T-cell (primary cell): ENCODE results near the gene KRTAP5-3. TPM values are rescaled to one million over a fixed set of nuclear protein-coding genes. Genes with fewer than 3 reads are reported as not detected.
A peak's percentile ranks its signal among the peaks of the same experiment; 100 is the strongest.
"Not testable (repeated sequence)": the region's sequence is repeated elsewhere in the genome, so short reads cannot be mapped to it uniquely, and the experiment has no call there.

Experiments used
- ATAC-seq, 4 experiments: fragments of 200-7000 bp in 3 of 4; fragments of 150-1000 bp in 1 of 4; cut with Tn5 transposase; replicated peaks in 1 of 4; 1 replicate in 3 of 4; 2 replicates in 1 of 4; pipeline ENCODE4 v1.10.0; 2021; ENCODE audit warnings: moderate library complexity in 3 of 4, mild to moderate bottlenecking in 2 of 4, moderate number of reproducible peaks in 1 of 4
- CTCF ChIA-PET, 2 donors: fragments of 300-600 bp; sonication (Branson Sonifier 250); formaldehyde crosslinking; loops; one replicate each; lab custom pipeline; 2022; ENCODE audit warnings: antibody characterized with exemption in 2 of 2; lab: Charles Lee
- POLR2A ChIA-PET, 2 donors: fragments of 300-600 bp; sonication (Branson Sonifier 250); formaldehyde crosslinking; loops; one replicate each; lab custom pipeline; 2022; ENCODE audit warnings: antibody characterized with exemption in 2 of 2; lab: Charles Lee
- DNase-seq, 35 experiments: peaks; one replicate each; pipeline versions ENCODE4 v3.0.0 to v3.0.0-alpha.2; 2013 to 2023
- H3K27ac ChIP-seq: one replicate; pipeline ENCODE4 v1.5.1; 2013; ENCODE audit warnings: low read length
- H3K27me3 ChIP-seq, 2 experiments: replicated peaks in 1 of 2; 1 replicate in 1 of 2; 2 replicates in 1 of 2; pipeline versions ENCODE4 v1.6.1 to v1.7.0; 2013; ENCODE audit warnings: low read length in 1 of 2, mixed read lengths in 1 of 2; ENCODE audit not compliant: control insufficient read depth in 2 of 2, insufficient read depth in 2 of 2; ENCODE audit errors: extremely low read depth in 1 of 2
- H3K36me3 ChIP-seq, 2 donors: 1 replicate in 1 of 2; 2 replicates in 1 of 2; pipeline versions ENCODE4 v1.6.1 to v1.7.0; 2013; ENCODE audit warnings: low read length in 1 of 2; ENCODE audit not compliant: control insufficient read depth in 2 of 2, insufficient read depth in 1 of 2; ENCODE audit errors: extremely low read depth in 1 of 2
- H3K4me1 ChIP-seq, 2 experiments: 1 replicate in 1 of 2; 2 replicates in 1 of 2; pipeline versions ENCODE4 v1.6.1 to v1.7.0; 2013; ENCODE audit warnings: low read length in 2 of 2, mixed read lengths in 1 of 2; ENCODE audit not compliant: insufficient read depth in 2 of 2, control insufficient read depth in 1 of 2; ENCODE audit errors: extremely low read depth in 1 of 2
- H3K4me3 ChIP-seq, 2 donors: 1 replicate in 1 of 2; 2 replicates in 1 of 2; pipeline versions ENCODE4 v1.5.1 to v1.7.0; 2013; ENCODE audit warnings: mild to moderate bottlenecking in 2 of 2, low read length in 1 of 2, moderate library complexity in 1 of 2; ENCODE audit not compliant: control insufficient read depth in 1 of 2; ENCODE audit errors: extremely low read depth in 1 of 2
- H3K9me3 ChIP-seq: 2 replicates; pipeline ENCODE4 v1.7.0; 2013
- H3K27ac Mint-ChIP-seq, 2 donors: one replicate each; pipeline ENCODE4 v1.8.0; 2020 to 2021; ENCODE audit warnings: mild to moderate bottlenecking in 2 of 2, mixed read lengths in 2 of 2
- H3K27me3 Mint-ChIP-seq, 2 donors: one replicate each; pipeline ENCODE4 v1.8.0; 2021 to 2022; ENCODE audit warnings: mixed read lengths in 2 of 2
- H3K36me3 Mint-ChIP-seq: one replicate; pipeline ENCODE4 v1.8.0; 2021; ENCODE audit warnings: mixed read lengths
- H3K4me1 Mint-ChIP-seq, 3 donors: one replicate each; pipeline ENCODE4 v1.8.0; 2020 to 2022; ENCODE audit warnings: mixed read lengths in 3 of 3, mild to moderate bottlenecking in 1 of 3
- H3K4me3 Mint-ChIP-seq, 3 donors: one replicate each; pipeline ENCODE4 v1.8.0; 2020 to 2022; ENCODE audit warnings: mild to moderate bottlenecking in 3 of 3, mixed read lengths in 3 of 3, moderate library complexity in 3 of 3
- H3K9me3 Mint-ChIP-seq, 3 donors: one replicate each; pipeline ENCODE4 v1.8.0; 2020 to 2022; ENCODE audit warnings: mixed read lengths in 3 of 3
- WGBS: methylation state at CpG from one replicate; pipeline ENCODE4 v1.1.5; 2013; ENCODE audit warnings: missing lambda C conversion rate; ENCODE audit not compliant: insufficient coverage; 5-methylcytosine and 5-hydroxymethylcytosine counted together
- total RNA-seq, 35 experiments: library from RNA in 6 of 35; stranded (reverse) in 6 of 35; fragments of 120-200 nt in 1 of 35; gene quantifications; one replicate each; pipeline versions ENCODE4 v1.2.1 to v1.2.4 and lab custom pipeline; 2013 to 2026

KRTAP5-3 gene
- total RNA-seq, 5 donors from 2014 or later (not counting 1 experiment from before 2014, with no cell fraction given): not detected

- H3K4me3 Mint-ChIP-seq, POLR2A ChIA-PET, H3K9me3 Mint-ChIP-seq, DNase-seq, ATAC-seq, H3K9me3 ChIP-seq, H3K36me3 Mint-ChIP-seq, H3K27ac ChIP-seq, H3K4me3 ChIP-seq, H3K36me3 ChIP-seq: not testable (repeated sequence)
- 20% methylated on average over 1 of the region's 3 CpGs for WGBS
- peaks cover 0 to 11% of the 10 kb centered on the region in 2 experiments for H3K4me1 ChIP-seq
- Mint-ChIP-seq H3K27me3 (peaks cover 22 to 40% of the 10 kb centered on the region in 2 donors), H3K27ac (peak overlapping the region in 1 of 2 donors; percentile 29), H3K4me1 (peaks cover 6 to 19% (median 12%) of the 10 kb centered on the region in 3 donors)
- CTCF ChIA-PET: interaction anchor here in 1 of 2 donors (1.0 kb wide), 1 partner anchor 55 kb away, joined by 3 read pairs; no protein-coding TSS in a partner anchor
- peaks cover 2 to 44% of the 10 kb centered on the region in 2 experiments for H3K27me3 ChIP-seq
These were observed 6.6 kb downstream of the KRTAP5-3 start for GRCh38 chr11:1601663-1602062.

DNA sequence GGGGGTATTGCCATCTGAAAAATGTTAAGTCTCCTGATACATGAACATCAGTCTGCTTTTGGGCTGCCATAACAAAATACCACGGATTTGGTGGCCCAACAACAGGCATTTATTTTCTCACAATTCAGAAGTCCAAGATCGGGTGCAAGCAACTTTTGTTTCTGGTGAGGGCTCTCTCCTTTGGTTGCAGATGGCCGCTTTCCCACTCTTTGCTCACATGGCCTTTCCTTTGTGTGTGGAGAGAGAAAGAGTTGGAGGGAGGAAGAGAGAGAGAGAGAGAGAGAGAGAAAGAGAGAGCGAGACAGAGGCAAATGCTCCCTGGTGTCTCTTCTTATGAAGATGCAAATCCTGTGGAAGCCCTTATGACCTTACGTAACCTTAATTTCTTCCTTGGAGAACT, 7.6 kb downstream of the KRTAP5-3 start:
- Mint-ChIP-seq H3K27ac (no peak overlapping the region), H3K36me3 (peaks cover 4% of the 10 kb centered on the region), H3K9me3 (no peaks in the 10 kb centered on the region), H3K4me1 (peaks cover 4 to 13% (median 13%) of the 10 kb centered on the region in 3 donors), H3K4me3 (no peak overlapping the region), H3K27me3 (peaks cover 21 to 40% of the 10 kb centered on the region in 2 donors)
- H3K27me3 ChIP-seq: peaks cover 2 to 40% of the 10 kb centered on the region in 2 experiments
- H3K4me1 ChIP-seq: peaks cover 0 to 3% of the 10 kb centered on the region in 2 experiments
- ChIA-PET POLR2A (interaction anchor here in 1 of 2 donors (0.7 kb wide), 1 partner anchor 9 kb away, joined by 3 read pairs; no protein-coding TSS in a partner anchor), CTCF (no interaction called here)
- DNase-seq (no peak), ATAC-seq (no peak)
- no peak overlapping the region for H3K27ac ChIP-seq
- no peak overlapping the region for H3K4me3 ChIP-seq
- no peaks in the 10 kb centered on the region for H3K36me3 ChIP-seq
- 48% methylated on average over 2 of the region's 5 CpGs for WGBS
- H3K9me3 ChIP-seq: no peaks in the 10 kb centered on the region

DNA sequence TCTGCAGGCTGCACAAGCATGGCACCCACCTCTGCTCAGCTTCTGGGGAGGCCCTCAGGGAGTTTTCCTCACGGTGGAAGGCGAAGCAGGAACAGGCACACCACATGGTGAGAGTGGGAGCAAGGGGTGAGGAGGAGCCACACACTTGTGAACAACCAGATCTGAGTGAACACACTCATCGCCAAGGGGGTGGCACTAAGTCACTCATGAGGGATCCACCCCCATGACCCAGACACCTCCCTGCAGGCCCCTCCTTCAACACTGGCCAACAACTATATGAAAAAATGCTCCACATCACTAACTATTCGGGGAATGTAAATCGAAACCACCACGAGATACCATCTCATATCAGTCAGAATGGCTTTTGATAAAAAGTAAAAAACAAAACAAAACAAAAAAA, 9.4 kb downstream of the KRTAP5-3 start:
- H3K9me3 Mint-ChIP-seq: no peaks in the 10 kb centered on the region
- peaks cover 4% of the 10 kb centered on the region for H3K36me3 Mint-ChIP-seq
- peak in 1 of 35 experiments; percentile 9 for DNase-seq
- CTCF ChIA-PET: no interaction called here
- no peaks in the 10 kb centered on the region for H3K9me3 ChIP-seq
- ATAC-seq: peak in 1 of 4 experiments; percentile 57
- H3K27me3 Mint-ChIP-seq: peaks cover 25 to 46% of the 10 kb centered on the region in 2 donors
- peak overlapping the region; percentile 4 to 51 for H3K27ac Mint-ChIP-seq
- peaks cover 0 to 4% of the 10 kb centered on the region in 2 experiments for H3K4me1 ChIP-seq
- H3K4me3 Mint-ChIP-seq: no peak overlapping the region
- peaks cover 4 to 32% of the 10 kb centered on the region in 2 experiments for H3K27me3 ChIP-seq
- no peaks in the 10 kb centered on the region for H3K36me3 ChIP-seq
- no peak overlapping the region for H3K4me3 ChIP-seq
- POLR2A ChIA-PET: no interaction called here
- no peak overlapping the region for H3K27ac ChIP-seq
- WGBS: 50% methylated on average over 1 of the region's 6 CpGs
- peaks cover 8 to 22% (median 19%) of the 10 kb centered on the region in 3 donors for H3K4me1 Mint-ChIP-seq

GRCh38 chr11:1598406-1598805, 9.9 kb downstream of the KRTAP5-3 start:
- peaks cover 24 to 44% of the 10 kb centered on the region in 2 donors for H3K27me3 Mint-ChIP-seq
- ATAC-seq, H3K9me3 Mint-ChIP-seq, DNase-seq, H3K27ac Mint-ChIP-seq, POLR2A ChIA-PET, H3K4me3 ChIP-seq, H3K4me3 Mint-ChIP-seq, H3K36me3 ChIP-seq, H3K27ac ChIP-seq, H3K36me3 Mint-ChIP-seq, H3K4me1 ChIP-seq, H3K9me3 ChIP-seq, CTCF ChIA-PET: not testable (repeated sequence)
- peaks cover 8 to 22% (median 19%) of the 10 kb centered on the region in 3 donors for H3K4me1 Mint-ChIP-seq
- H3K27me3 ChIP-seq: peaks cover 4 to 30% of the 10 kb centered on the region in 2 experiments
- WGBS: 60% methylated on average over 1 of the region's 3 CpGs

DNA sequence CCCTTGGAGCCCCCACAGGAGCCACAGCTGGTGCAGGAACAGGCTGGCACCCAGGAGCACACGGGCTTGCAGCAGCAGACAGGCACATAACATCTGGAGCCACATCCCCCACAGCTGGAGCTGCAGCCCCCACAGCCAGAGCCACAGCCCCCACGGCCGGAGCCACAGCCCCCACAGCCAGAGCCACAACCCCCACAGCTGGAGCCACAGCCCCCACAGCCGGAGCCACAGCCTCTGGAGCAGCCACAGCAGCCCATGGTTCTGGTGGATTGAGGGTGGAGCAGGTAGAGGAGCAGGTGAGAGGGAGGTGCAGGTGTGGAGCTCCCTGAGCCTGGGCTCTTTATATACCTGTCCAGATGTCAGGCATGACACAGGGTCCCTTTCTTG, 10.3 kb downstream of the KRTAP5-3 start, which contains the start of gene KRTAP5-2:
KRTAP5-2 (minus strand) TSS at position 301 of the 387 bp plus-strand sequence; CDS start at position 257, 44 bp downstream.
- no CpG with 5 or more reads among the region's 4 CpGs for WGBS

DNA sequence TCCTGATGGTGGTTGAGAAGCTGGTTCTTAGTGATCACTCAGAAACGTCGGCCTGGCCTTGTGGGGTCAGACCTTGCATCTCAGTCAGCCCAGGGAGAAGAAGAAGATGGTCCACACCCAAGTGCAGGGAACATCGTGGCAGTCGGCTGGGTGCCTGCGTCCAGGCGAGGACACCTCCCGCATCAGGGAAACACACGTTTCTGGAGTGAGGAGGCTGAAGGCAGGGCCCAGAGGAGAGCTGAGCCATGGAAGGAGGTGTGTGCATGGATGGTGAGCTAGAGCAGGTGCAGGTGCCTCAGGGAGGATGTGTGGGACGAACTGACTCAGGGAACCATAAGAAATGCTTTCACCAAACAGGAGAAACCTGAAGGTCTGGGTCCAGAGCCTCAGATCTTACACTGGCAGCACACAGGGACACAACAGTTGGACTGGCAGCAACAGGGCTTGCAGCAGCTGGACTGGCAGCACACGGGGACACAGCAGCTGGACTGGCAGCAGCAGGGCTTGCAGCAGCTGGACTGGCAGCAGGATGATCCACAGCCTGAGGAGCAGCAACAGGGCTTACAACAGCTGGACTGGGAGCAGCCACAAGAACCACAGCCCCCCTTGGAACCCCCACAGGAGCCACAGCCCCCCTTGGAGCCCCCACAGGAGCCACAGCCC, 10.8 kb downstream of the KRTAP5-3 start:
- H3K36me3 ChIP-seq: no peaks in the 10 kb centered on the region
- peaks cover 8 to 22% (median 19%) of the 10 kb centered on the region in 3 donors for H3K4me1 Mint-ChIP-seq
- DNase-seq (no peak), ATAC-seq (no peak)
- 86% methylated on average over 10 of the region's 10 CpGs for WGBS
- peaks cover 0 to 4% of the 10 kb centered on the region in 2 experiments for H3K4me1 ChIP-seq
- H3K9me3 Mint-ChIP-seq: no peaks in the 10 kb centered on the region
- no peaks in the 10 kb centered on the region for H3K9me3 ChIP-seq
- H3K27ac Mint-ChIP-seq: no peak overlapping the region
- no peak overlapping the region for H3K27ac ChIP-seq
- no peak overlapping the region for H3K4me3 Mint-ChIP-seq
- H3K27me3 ChIP-seq: peaks cover 4 to 29% of the 10 kb centered on the region in 2 experiments
- CTCF ChIA-PET: no interaction called here
- POLR2A ChIA-PET: no interaction called here
- peaks cover 4% of the 10 kb centered on the region for H3K36me3 Mint-ChIP-seq
- H3K27me3 Mint-ChIP-seq: peaks cover 18 to 40% of the 10 kb centered on the region in 2 donors
- H3K4me3 ChIP-seq: no peak overlapping the region

More for the DNA sequence above, 10.3 kb downstream of the KRTAP5-3 start, which contains the start of gene KRTAP5-2:
- Mint-ChIP-seq H3K27ac (peak within 1 kb of the TSS; percentile 4 to 51), H3K4me1 (peaks cover 8 to 22% (median 19%) of the 10 kb centered on the region in 3 donors), H3K27me3 (peaks cover 20 to 41% of the 10 kb centered on the region in 2 donors), H3K9me3 (no peaks in the 10 kb centered on the region), H3K4me3 (no peak within 1 kb of the TSS), H3K36me3 (peaks cover 4% of the 10 kb centered on the region)
- Histone ChIP-seq H3K4me3 (no peak within 1 kb of the TSS), H3K9me3 (no peaks in the 10 kb centered on the region), H3K36me3 (no peaks in the 10 kb centered on the region), H3K4me1 (peaks cover 0 to 4% of the 10 kb centered on the region in 2 experiments), H3K27me3 (peaks cover 4 to 29% of the 10 kb centered on the region in 2 experiments), H3K27ac (no peak within 1 kb of the TSS)
- no peak for DNase-seq
- ATAC-seq: no peak
- ChIA-PET CTCF (no interaction called here), POLR2A (no interaction called here)
